DOHH2 (cell line): Measurements from ENCODE around the gene SSNA1.

Experiments used
- EZH2phosphoT487 ChIP-seq: fragments of 200-600 bp; sonication (generic); IDR thresholded peaks from 2 replicates; pipeline ENCODE4 v1.6.1; 2017; ENCODE audit warnings: borderline replicate concordance, mild to moderate bottlenecking, antibody characterized with exemption, low read length, moderate library complexity, mixed read lengths
- TF ChIP-seq, protein P1 (sequence below): fragments of 200-600 bp; sonication (generic); IDR thresholded peaks from one replicate; pipeline ENCODE4 v1.5.1; 2014; ENCODE audit warnings: antibody characterized with exemption, mild to moderate bottlenecking, low read depth, low read length; ENCODE audit not compliant: poor library complexity, severe bottlenecking

DNA sequence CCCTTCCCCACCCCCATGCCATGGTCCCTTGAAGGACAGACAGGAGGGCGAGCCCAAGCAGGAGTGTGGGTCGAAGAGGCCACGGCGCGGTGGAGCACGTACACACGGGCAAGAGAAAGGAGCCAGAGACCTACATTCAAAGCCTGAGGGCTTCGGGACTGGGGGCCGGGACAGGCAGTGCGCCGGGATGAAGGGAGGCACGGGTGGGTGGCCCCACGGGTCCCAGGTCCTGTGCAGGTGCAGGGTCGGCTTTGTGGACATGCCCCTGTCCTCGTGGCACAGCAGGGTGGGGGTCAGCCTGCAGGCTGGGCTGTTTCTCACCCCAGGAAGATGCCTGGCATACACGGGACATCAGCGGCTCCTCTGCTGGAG lies 28.4 kb upstream of the SSNA1 start:
- TF ChIP-seq, protein P1, sequence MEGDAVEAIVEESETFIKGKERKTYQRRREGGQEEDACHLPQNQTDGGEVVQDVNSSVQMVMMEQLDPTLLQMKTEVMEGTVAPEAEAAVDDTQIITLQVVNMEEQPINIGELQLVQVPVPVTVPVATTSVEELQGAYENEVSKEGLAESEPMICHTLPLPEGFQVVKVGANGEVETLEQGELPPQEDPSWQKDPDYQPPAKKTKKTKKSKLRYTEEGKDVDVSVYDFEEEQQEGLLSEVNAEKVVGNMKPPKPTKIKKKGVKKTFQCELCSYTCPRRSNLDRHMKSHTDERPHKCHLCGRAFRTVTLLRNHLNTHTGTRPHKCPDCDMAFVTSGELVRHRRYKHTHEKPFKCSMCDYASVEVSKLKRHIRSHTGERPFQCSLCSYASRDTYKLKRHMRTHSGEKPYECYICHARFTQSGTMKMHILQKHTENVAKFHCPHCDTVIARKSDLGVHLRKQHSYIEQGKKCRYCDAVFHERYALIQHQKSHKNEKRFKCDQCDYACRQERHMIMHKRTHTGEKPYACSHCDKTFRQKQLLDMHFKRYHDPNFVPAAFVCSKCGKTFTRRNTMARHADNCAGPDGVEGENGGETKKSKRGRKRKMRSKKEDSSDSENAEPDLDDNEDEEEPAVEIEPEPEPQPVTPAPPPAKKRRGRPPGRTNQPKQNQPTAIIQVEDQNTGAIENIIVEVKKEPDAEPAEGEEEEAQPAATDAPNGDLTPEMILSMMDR: no peak
- TF ChIP-seq EZH2phosphoT487: no peak
